AG09319 (cell line): ENCODE measurements around the gene PELI2.

ENCODE experiments used
- DNase-seq: peaks from one replicate; pipeline ENCODE4 v3.0.0-alpha.2; 2010; ENCODE audit warnings: low read depth; ENCODE audit errors: extremely low read depth
- CTCF ChIP-seq: IDR thresholded peaks from 2 replicates; pipeline ENCODE4 v1.5.1; 2011; ENCODE audit warnings: low read depth, mild to moderate bottlenecking, inconsistent platforms, low read length, moderate library complexity

The PELI2 gene

GRCh38 chr14:56328021-56328420 is 209.8 kb downstream of the PELI2 start:
- no peak for DNase-seq
- no peak for TF ChIP-seq CTCF

DNA sequence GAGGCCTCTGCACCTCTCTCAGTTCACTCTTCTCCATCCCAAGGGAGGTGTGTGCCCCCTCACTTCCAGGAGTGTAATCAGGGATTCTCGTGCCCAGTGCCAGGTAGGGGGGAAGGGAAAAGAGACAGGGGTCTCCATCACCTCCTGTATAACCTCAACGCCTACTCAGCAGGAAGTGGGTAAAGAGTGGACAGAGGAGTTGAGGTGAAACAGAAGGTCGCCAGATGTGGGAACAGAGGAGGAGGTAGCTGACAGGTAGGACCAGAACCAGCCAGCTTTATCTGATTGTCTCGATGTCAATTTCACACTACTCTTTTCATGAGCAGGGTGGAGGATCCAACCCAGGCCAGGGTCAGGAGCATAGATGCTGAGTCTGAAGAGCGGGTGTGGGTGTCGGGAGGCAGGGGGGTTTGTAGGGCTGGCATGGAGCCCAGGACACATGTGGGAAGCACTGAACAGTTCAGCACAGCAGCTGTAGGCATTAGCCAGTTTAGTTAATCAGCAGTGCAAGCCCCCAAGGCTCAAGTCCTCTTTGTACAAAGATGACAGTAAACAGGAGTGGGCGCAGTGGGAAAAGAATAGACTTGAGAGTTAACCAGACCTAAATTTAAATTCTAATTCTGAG is 213.5 kb downstream of the PELI2 start:
- no peak for DNase-seq
- no peak for TF ChIP-seq CTCF

DNA sequence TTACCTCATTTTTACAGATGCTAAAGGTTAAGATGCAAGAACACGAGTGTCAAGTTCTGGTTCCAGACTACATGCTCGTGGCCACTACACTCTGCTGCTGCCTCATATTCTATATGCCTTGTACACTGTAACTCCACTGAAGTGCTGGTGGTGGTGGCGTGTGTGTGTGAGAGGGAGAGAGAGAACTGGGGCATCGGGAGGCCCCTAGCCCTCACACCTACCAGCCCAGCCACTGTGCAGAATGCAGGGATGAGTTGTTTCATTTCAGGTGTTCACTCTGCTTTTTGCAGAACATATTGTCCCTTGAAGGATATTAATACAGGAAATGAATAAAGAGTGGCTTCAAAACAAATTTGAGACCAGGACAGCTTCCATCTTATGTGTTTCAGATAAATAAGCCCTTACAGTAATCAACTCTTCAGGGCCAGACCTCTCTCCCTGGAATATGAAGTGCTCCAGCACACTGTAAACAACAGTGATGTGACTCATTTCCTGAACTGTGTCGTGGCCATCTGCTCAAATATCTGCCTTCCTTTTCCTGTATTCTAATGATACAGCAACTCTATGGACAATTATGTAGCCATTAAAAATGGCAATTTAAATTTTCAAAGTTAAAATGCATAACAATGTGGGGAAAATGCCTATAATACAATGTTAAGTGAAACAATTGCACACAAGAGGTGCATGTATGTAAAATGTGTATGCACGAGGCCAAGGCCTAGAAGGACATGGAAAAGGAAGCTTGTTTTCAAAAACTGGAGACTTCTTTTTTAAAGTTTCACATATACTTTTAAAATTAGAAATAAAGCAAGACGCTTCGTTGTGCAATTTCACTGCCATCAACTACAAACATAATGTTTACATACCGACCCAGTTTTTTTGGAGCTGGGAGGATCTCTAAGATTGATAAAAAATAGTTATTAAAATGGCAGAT is 215.4 kb downstream of the PELI2 start:
- TF ChIP-seq CTCF: no peak
- no peak for DNase-seq

DNA sequence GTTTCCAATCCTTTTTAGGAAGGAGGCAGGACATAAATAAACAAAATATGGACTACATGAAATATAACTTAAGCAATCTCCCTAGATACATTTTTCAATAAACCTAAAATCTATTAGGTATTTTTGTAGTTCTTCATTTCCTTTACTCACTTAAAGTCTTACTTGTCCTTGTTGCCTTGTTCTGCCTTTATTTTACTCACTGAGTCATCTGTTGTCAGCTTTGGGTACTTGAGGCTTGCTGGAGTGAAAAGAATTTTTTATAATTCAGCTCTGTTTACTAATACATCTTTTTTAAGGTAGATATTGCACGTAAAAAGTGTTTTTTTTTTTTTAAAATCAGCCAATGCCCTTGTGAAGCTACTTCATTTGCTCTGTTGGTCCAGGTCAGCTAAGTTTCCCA is 216.2 kb downstream of the PELI2 start:
- TF ChIP-seq CTCF: no peak
- DNase-seq: no peak

- no peak for DNase-seq
- TF ChIP-seq CTCF: no peak
Observed at GRCh38 chr14:56338674-56339073, 220.5 kb downstream of the PELI2 start.

- peak; percentile 93 for DNase-seq
- peak; percentile 99 for TF ChIP-seq CTCF
Observed at GRCh38 chr14:56339855-56340701, 221.9 kb downstream of the PELI2 start.

GRCh38 chr14:56340932-56341331 is 222.7 kb downstream of the PELI2 start:
- TF ChIP-seq CTCF: no peak

More at GRCh38 chr14:56340932-56341331, 222.7 kb downstream of the PELI2 start:
- no peak for DNase-seq
